ENCODE measurements around the gene PKNOX2. TPM values are rescaled to one million over a fixed set of nuclear protein-coding genes. Genes with fewer than 3 reads are reported as not detected.

Gene PKNOX2
- total RNA-seq, 1 experiment from 2014 or later: not detected

- H3K36me3 ChIP-seq (ENCODE audit: control insufficient read depth, insufficient read depth, low read length): no peaks in the 10 kb centered on the region
- CTCF ChIA-PET: no interaction called here
- no peak overlapping the region for H3K4me3 Mint-ChIP-seq (ENCODE audit: unreplicated experiment)
- no peak overlapping the region for H3K4me3 ChIP-seq (ENCODE audit: low read depth, low read length)
- DNase-seq: peak in 1 of 2 experiments; percentile 31
- no peak for TF ChIP-seq CTCF (IDR thresholded peaks at IDR 0.05; ENCODE audit: insufficient read depth in 1 of 2, low read depth in 1 of 2, low read length in 1 of 2, severe bottlenecking in 1 of 2, unreplicated experiment in 1 of 2)
- H3K4me1 Mint-ChIP-seq (ENCODE audit: low read depth, unreplicated experiment): no peaks in the 10 kb centered on the region
- no TSS peak for BruUV-seq (replicated peaks)
- H3K4me1 ChIP-seq: no peaks in the 10 kb centered on the region
- H3K27ac Mint-ChIP-seq (ENCODE audit: unreplicated experiment): no peak overlapping the region
- intact Hi-C loops (cut with micrococcal nuclease; ENCODE audit: unreplicated experiment): no loop called here
- H3K9me3 ChIP-seq: 0 out of 2 replicates have a peak, but pooled peaks cover 3% of the 10 kb centered on the region
- no peaks in the 10 kb centered on the region for H3K36me3 Mint-ChIP-seq (ENCODE audit: insufficient read depth, unreplicated experiment)
- POLR2A ChIA-PET: no interaction called here
- H3K27me3 Mint-ChIP-seq (ENCODE audit: insufficient read depth, unreplicated experiment): peaks cover 38% of the 10 kb centered on the region
- H3K27me3 ChIP-seq (replicated peaks; ENCODE audit: control insufficient read depth, insufficient read depth, low read length): peaks cover 4% of the 10 kb centered on the region
- H3K9me3 Mint-ChIP-seq (ENCODE audit: unreplicated experiment): peaks cover 10% of the 10 kb centered on the region
Measured at GRCh38 chr11:125315079-125315740, 150.7 kb downstream of the PKNOX2 start.

GRCh38 chr11:125317416-125317815 is 152.9 kb downstream of the PKNOX2 start:
- peaks cover 10% of the 10 kb centered on the region for H3K9me3 Mint-ChIP-seq (ENCODE audit: unreplicated experiment)
- POLR2A ChIA-PET: no interaction called here
- H3K27ac Mint-ChIP-seq (ENCODE audit: unreplicated experiment): no peak overlapping the region
- no peaks in the 10 kb centered on the region for H3K36me3 Mint-ChIP-seq (ENCODE audit: insufficient read depth, unreplicated experiment)
- H3K27me3 Mint-ChIP-seq (ENCODE audit: insufficient read depth, unreplicated experiment): peaks cover 25% of the 10 kb centered on the region
- intact Hi-C loops (cut with micrococcal nuclease; ENCODE audit: unreplicated experiment): no loop called here
- no peaks in the 10 kb centered on the region for H3K4me1 ChIP-seq
- CTCF ChIA-PET: no interaction called here
- no peak overlapping the region for H3K4me3 ChIP-seq (ENCODE audit: low read depth, low read length)
- H3K27me3 ChIP-seq (replicated peaks; ENCODE audit: control insufficient read depth, insufficient read depth, low read length): peaks cover 5% of the 10 kb centered on the region
- H3K36me3 ChIP-seq (ENCODE audit: control insufficient read depth, insufficient read depth, low read length): no peaks in the 10 kb centered on the region
- H3K4me3 Mint-ChIP-seq (ENCODE audit: unreplicated experiment): no peak overlapping the region
- no TSS peak for BruUV-seq (replicated peaks)
- H3K4me1 Mint-ChIP-seq (ENCODE audit: low read depth, unreplicated experiment): no peaks in the 10 kb centered on the region
- no peak for DNase-seq
- H3K9me3 ChIP-seq: 0 out of 2 replicates have a peak, but pooled peaks cover 3% of the 10 kb centered on the region
- no peak for TF ChIP-seq CTCF (IDR thresholded peaks at IDR 0.05; ENCODE audit: insufficient read depth in 1 of 2, low read depth in 1 of 2, low read length in 1 of 2, severe bottlenecking in 1 of 2, unreplicated experiment in 1 of 2)

GRCh38 chr11:125319649-125320048 is 155.1 kb downstream of the PKNOX2 start:
- Histone ChIP-seq H3K27me3 (replicated peaks; ENCODE audit: control insufficient read depth, insufficient read depth, low read length) (peaks cover 7% of the 10 kb centered on the region), H3K4me3 (ENCODE audit: low read depth, low read length) (no peak overlapping the region), H3K9me3 (0 out of 2 replicates have a peak, but pooled peaks cover 3% of the 10 kb centered on the region), H3K4me1 (no peaks in the 10 kb centered on the region), H3K36me3 (ENCODE audit: control insufficient read depth, insufficient read depth, low read length) (no peaks in the 10 kb centered on the region)
- H3K27ac Mint-ChIP-seq (ENCODE audit: unreplicated experiment): no peak overlapping the region
- no peaks in the 10 kb centered on the region for H3K4me1 Mint-ChIP-seq (ENCODE audit: low read depth, unreplicated experiment)
- no TSS peak for BruUV-seq (replicated peaks)
- H3K9me3 Mint-ChIP-seq (ENCODE audit: unreplicated experiment): peaks cover 10% of the 10 kb centered on the region
- ChIA-PET CTCF (no interaction called here), POLR2A (no interaction called here)
- no peak for TF ChIP-seq CTCF (IDR thresholded peaks at IDR 0.05; ENCODE audit: insufficient read depth in 1 of 2, low read depth in 1 of 2, low read length in 1 of 2, severe bottlenecking in 1 of 2, unreplicated experiment in 1 of 2)
- peaks cover 18% of the 10 kb centered on the region for H3K27me3 Mint-ChIP-seq (ENCODE audit: insufficient read depth, unreplicated experiment)
- no peak overlapping the region for H3K4me3 Mint-ChIP-seq (ENCODE audit: unreplicated experiment)
- intact Hi-C loops (cut with micrococcal nuclease; ENCODE audit: unreplicated experiment): no loop called here
- DNase-seq: no peak
- no peaks in the 10 kb centered on the region for H3K36me3 Mint-ChIP-seq (ENCODE audit: insufficient read depth, unreplicated experiment)

Data from Caco-2 (cell line).